Measurements from ENCODE around the gene CYP24A1.

DNA sequence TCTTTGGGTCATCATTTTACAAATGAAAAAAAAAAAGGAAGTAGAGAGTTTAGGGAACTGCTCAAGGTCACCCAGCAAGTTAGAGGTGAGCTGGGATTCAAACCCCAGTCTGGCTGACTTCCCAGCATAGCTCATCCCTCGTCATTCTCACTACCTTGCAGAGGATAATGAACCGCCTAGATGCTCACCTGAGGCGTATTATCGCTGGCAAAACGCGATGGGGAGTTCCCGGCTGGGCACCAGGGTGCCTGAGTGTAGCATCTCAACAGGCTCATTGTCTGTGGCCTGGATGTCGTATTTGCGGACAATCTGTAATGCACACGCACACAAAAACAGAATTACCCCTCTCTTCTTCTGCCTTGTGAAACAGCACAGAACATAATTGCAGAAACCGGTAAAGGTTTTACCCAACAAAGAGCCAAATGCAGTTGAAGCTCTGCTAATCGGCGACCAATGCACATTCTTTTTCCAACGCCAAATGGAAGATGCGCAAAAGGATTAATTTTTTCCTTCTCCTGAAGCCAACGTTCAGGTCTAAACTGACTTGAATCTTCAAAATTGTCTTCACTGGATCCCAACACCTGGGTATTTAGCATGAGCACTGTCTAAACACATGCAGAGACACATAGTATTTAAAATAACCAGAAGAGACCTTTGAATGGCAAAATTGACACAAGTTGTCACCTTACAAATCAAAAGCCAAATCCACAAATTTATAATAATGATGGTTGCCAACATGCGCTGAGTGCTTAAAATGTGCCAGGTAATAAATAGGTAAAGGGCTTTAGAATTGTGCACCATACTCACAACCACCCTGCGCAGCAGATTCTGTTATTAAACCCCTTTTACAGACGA is 16.6 kb downstream of the CYP24A1 start:
- TF ChIP-seq, protein P1, sequence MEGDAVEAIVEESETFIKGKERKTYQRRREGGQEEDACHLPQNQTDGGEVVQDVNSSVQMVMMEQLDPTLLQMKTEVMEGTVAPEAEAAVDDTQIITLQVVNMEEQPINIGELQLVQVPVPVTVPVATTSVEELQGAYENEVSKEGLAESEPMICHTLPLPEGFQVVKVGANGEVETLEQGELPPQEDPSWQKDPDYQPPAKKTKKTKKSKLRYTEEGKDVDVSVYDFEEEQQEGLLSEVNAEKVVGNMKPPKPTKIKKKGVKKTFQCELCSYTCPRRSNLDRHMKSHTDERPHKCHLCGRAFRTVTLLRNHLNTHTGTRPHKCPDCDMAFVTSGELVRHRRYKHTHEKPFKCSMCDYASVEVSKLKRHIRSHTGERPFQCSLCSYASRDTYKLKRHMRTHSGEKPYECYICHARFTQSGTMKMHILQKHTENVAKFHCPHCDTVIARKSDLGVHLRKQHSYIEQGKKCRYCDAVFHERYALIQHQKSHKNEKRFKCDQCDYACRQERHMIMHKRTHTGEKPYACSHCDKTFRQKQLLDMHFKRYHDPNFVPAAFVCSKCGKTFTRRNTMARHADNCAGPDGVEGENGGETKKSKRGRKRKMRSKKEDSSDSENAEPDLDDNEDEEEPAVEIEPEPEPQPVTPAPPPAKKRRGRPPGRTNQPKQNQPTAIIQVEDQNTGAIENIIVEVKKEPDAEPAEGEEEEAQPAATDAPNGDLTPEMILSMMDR (IDR thresholded peaks at IDR 0.05; ENCODE audit: extremely low read depth in 1 of 2, insufficient read depth in 1 of 2, low read depth in 1 of 2, low read length in 2 of 2) = no peak
- no peak for TF ChIP-seq JUN (IDR thresholded peaks at IDR 0.05; ENCODE audit: borderline replicate concordance, insufficient read depth, insufficient read length, low read depth)
